ENCODE measurements around the gene LRPAP1. TPM values are rescaled to one million over a fixed set of nuclear protein-coding genes. Genes with fewer than 3 reads are reported as not detected.

The LRPAP1 gene
- total RNA-seq, 1 experiment from 2014 or later, result 171 TPM

- H3K4me1 ChIP-seq (ENCODE audit: insufficient read depth, low read length, poor library complexity, severe bottlenecking), result no peaks in the 10 kb centered on the region
- DNase-seq (ENCODE audit: low spot score), result no peak
- no peaks in the 10 kb centered on the region for H3K36me3 ChIP-seq (ENCODE audit: insufficient read depth, low read length, poor library complexity, severe bottlenecking)
- CTCF ChIA-PET, result no interaction called here
- BruUV-seq (replicated peaks), result no TSS peak
- H3K27me3 ChIP-seq (replicated peaks; ENCODE audit: insufficient read depth, low read depth, low read length, poor library complexity), result peaks cover 3% of the 10 kb centered on the region
- POLR2A ChIA-PET (ENCODE audit: low non-redundant PET), result no interaction called here
- H3K27ac ChIP-seq (ENCODE audit: low read depth, low read length, poor library complexity, severe bottlenecking), result no peak overlapping the region
- TF ChIP-seq CTCF (conservative IDR thresholded peaks at IDR 0.05; ENCODE audit: low read depth, low read length) (no peak), EZH2 (IDR thresholded peaks at IDR 0.05; ENCODE audit: borderline replicate concordance, low read depth, low read length, poor library complexity, severe bottlenecking) (no peak)
- no peak overlapping the region for H3K4me3 ChIP-seq (ENCODE audit: low read depth, low read length, poor library complexity, severe bottlenecking)
- H3K9me3 ChIP-seq (ENCODE audit: low read depth, low read length, poor library complexity, severe bottlenecking), result no peaks in the 10 kb centered on the region
- intact Hi-C loops (cut with micrococcal nuclease; ENCODE audit: unreplicated experiment), result no loop called here
These were observed 35.1 kb downstream of the LRPAP1 start for GRCh38 chr4:3497095-3497494.

GRCh38 chr4:3496021-3496420 lies 36.2 kb downstream of the LRPAP1 start:
- POLR2A ChIA-PET (ENCODE audit: low non-redundant PET), result no interaction called here
- H3K9me3 ChIP-seq (ENCODE audit: low read depth, low read length, poor library complexity, severe bottlenecking), result no peaks in the 10 kb centered on the region
- CTCF ChIA-PET, result no interaction called here

GRCh38 chr4:3495204-3495975 lies 36.8 kb downstream of the LRPAP1 start:
- CTCF ChIA-PET, result no interaction called here
- no peak for TF ChIP-seq CTCF (conservative IDR thresholded peaks at IDR 0.05; ENCODE audit: low read depth, low read length)
- TF ChIP-seq EZH2 (IDR thresholded peaks at IDR 0.05; ENCODE audit: borderline replicate concordance, low read depth, low read length, poor library complexity, severe bottlenecking), result no peak
- H3K4me1 ChIP-seq (ENCODE audit: insufficient read depth, low read length, poor library complexity, severe bottlenecking), result no peaks in the 10 kb centered on the region
- peaks cover 14% of the 10 kb centered on the region for H3K27me3 ChIP-seq (replicated peaks; ENCODE audit: insufficient read depth, low read depth, low read length, poor library complexity)
- no TSS peak for BruUV-seq (replicated peaks)
- H3K27ac ChIP-seq (ENCODE audit: low read depth, low read length, poor library complexity, severe bottlenecking), result no peak overlapping the region
- no peaks in the 10 kb centered on the region for H3K36me3 ChIP-seq (ENCODE audit: insufficient read depth, low read length, poor library complexity, severe bottlenecking)
- H3K9me3 ChIP-seq (ENCODE audit: low read depth, low read length, poor library complexity, severe bottlenecking), result no peaks in the 10 kb centered on the region
- no peak for DNase-seq (ENCODE audit: low spot score)
- H3K4me3 ChIP-seq (ENCODE audit: low read depth, low read length, poor library complexity, severe bottlenecking), result no peak overlapping the region
- POLR2A ChIA-PET (ENCODE audit: low non-redundant PET), result no interaction called here
- intact Hi-C loops (cut with micrococcal nuclease; ENCODE audit: unreplicated experiment), result no loop called here

More at GRCh38 chr4:3496021-3496420, 36.2 kb downstream of the LRPAP1 start:
- no peak for DNase-seq (ENCODE audit: low spot score)
- Histone ChIP-seq H3K27ac (ENCODE audit: low read depth, low read length, poor library complexity, severe bottlenecking) (no peak overlapping the region), H3K27me3 (replicated peaks; ENCODE audit: insufficient read depth, low read depth, low read length, poor library complexity) (peaks cover 14% of the 10 kb centered on the region), H3K4me3 (ENCODE audit: low read depth, low read length, poor library complexity, severe bottlenecking) (no peak overlapping the region), H3K36me3 (ENCODE audit: insufficient read depth, low read length, poor library complexity, severe bottlenecking) (no peaks in the 10 kb centered on the region), H3K4me1 (ENCODE audit: insufficient read depth, low read length, poor library complexity, severe bottlenecking) (no peaks in the 10 kb centered on the region)
- intact Hi-C loops (cut with micrococcal nuclease; ENCODE audit: unreplicated experiment), result no loop called here
- BruUV-seq (replicated peaks), result no TSS peak
- no peak for TF ChIP-seq EZH2 (IDR thresholded peaks at IDR 0.05; ENCODE audit: borderline replicate concordance, low read depth, low read length, poor library complexity, severe bottlenecking)
- TF ChIP-seq CTCF (conservative IDR thresholded peaks at IDR 0.05; ENCODE audit: low read depth, low read length), result no peak
